GM12874 (cell line): ENCODE data around the gene CD59.

ENCODE experiments used
- TF ChIP-seq, protein P1 (sequence below): IDR thresholded peaks from 2 replicates; pipeline ENCODE4 v1.5.1; 2011; ENCODE audit warnings: low read depth, mild to moderate bottlenecking, control low read depth, low read length, moderate library complexity; ENCODE audit not compliant: insufficient read depth

CD59 gene, protein sequence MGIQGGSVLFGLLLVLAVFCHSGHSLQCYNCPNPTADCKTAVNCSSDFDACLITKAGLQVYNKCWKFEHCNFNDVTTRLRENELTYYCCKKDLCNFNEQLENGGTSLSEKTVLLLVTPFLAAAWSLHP

GRCh38 chr11:33736148-33736812 is at the start of gene CD59:
Gene CD59 (minus strand): TSS chr11:33736423. CDS start chr11:33722445, 13,978 bp downstream.
- TF ChIP-seq, protein P1, sequence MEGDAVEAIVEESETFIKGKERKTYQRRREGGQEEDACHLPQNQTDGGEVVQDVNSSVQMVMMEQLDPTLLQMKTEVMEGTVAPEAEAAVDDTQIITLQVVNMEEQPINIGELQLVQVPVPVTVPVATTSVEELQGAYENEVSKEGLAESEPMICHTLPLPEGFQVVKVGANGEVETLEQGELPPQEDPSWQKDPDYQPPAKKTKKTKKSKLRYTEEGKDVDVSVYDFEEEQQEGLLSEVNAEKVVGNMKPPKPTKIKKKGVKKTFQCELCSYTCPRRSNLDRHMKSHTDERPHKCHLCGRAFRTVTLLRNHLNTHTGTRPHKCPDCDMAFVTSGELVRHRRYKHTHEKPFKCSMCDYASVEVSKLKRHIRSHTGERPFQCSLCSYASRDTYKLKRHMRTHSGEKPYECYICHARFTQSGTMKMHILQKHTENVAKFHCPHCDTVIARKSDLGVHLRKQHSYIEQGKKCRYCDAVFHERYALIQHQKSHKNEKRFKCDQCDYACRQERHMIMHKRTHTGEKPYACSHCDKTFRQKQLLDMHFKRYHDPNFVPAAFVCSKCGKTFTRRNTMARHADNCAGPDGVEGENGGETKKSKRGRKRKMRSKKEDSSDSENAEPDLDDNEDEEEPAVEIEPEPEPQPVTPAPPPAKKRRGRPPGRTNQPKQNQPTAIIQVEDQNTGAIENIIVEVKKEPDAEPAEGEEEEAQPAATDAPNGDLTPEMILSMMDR, result no peak

DNA sequence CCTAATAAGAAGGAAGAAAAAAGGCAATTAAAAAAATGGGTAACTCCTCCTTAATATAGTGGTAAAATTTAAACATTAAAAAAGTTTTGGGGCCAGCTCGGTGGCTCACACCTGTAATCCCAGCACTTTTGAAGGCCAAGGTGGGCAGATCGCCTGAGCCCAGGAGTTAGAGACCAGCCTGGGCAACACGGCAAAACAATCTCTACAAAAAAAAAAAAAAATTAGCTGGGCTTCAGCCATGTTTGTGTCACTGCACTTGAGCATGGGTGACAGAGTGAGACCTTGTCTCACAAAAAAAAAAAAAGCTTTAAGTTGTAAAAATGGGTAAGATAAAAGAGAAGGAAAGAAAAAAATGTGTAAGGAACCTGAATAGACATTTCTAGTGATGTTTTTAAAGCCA is 49.4 kb upstream of the CD59 start:
- TF ChIP-seq, protein P1, result no peak

DNA sequence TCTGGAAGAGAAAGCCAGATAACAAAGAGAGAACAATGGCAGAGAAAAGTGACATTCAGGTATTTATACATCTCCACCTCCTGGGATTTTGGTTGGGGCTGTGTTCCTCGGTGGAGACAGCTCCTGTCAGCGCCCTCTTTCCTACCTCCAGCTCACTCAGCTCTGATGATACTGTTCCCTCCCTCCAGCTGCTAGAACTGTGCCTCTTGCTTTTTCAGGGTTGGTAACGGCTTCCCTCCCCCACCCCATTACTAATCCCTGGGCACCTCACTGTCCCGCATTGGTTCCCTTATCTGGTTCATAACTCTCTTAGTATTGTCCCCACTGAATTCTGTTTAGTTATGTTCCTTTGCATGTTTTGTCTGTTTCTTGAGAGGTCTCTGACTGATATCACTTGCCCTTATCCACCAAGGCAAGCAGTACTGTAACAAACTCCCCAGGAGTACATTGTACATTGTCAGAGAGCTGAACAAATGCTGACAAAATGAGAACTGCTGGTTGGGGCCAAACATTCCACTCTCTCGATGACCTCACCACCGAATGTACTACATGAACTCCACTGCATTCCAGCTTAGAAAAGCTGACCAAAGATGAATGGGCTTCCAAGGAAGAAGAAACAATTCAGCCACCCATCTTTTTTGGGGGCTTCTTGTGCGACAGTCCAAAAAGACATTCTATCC is 43.8 kb upstream of the CD59 start:
- TF ChIP-seq, protein P1, result no peak

GRCh38 chr11:33778675-33779074 is 42.5 kb upstream of the CD59 start:
- TF ChIP-seq, protein P1, result no peak

DNA sequence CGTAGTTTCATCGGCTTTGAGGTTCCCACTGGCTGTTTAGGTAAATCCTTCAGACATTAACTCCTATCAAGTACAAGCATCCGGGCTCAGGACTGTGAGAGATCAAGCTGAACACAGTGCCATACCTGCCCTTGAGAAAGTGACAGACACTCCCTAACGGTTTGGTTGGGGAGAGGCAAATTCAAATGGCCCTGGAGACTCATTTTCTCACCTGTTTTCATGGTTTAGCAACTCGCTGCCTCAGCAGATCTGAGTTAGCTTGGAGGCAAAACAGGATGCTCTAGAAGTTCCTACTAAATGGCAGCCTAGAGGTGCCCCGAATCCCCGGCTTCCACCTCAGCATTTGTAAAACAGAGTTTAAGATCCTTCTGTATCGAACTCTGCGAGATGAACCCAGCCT is 41.7 kb upstream of the CD59 start:
- TF ChIP-seq, protein P1, result no peak

DNA sequence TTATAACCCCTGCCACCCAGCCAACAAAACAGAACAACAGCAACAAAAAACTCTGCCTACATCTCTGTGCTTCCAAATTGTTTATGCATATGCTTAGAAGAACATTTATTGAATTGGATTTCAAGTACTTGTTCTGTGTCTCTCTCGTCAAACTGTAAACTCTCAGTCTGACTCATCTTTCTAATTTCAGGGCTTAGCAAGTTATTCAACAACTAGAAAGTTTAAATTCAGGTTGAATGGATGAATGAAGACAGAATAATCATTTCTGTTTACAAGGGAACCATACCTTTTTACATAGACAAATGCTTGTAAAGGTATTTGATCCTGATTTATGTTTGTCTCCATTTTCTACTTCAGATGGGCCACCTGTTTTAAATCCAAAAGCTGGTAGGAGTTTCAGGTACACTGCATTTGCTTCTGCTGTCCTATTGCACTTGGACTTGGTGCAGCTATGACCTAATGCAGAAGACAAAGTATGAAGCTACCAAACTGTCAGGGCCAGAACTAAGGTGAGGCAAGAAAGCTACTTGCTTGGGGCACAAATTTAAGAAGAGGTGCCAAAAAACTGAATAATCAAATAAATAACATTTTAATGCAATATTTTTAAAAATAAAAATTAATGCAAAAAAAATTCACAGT is 39.7 kb upstream of the CD59 start:
- TF ChIP-seq, protein P1, result no peak

DNA sequence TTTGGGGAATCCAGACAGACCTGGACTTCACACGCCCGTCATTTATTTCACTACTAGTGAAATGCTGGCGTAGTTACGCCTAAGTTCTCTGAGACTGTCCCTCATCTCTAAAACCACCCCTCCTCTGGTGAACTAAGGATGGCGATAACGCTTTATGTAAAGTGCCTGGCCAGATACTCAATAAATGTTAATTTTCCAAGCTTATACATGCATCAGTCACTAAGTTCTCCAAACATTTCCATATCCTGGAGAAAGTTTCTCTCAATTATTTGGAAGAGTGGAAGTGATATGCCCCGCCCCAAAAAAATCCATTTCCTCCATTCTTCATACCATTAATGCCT is 39.2 kb upstream of the CD59 start:
- TF ChIP-seq, protein P1, result no peak
